SK-N-SH (cell line): ENCODE data around the gene PSMB5. TPM values are rescaled to one million over a fixed set of nuclear protein-coding genes. Genes with fewer than 3 reads are reported as not detected.

Experiments
- CTCF ChIA-PET: fragments of 300-600, 350-600 bp; formaldehyde crosslinking; extraction: SDS; loops from one replicate; lab custom pipeline; 2021; lab: Yijun Ruan, JAX
- POLR2A ChIA-PET: fragments of 350-600 bp; sonication (Branson Sonifier 250); formaldehyde crosslinking; extraction: SDS; loops from one replicate; lab custom pipeline; 2020; ENCODE audit warnings: antibody characterized with exemption, inconsistent platforms; lab: Yijun Ruan, JAX
- DNase-seq: peaks from one replicate; pipeline ENCODE4 v3.0.0; 2012
- H2AFZ ChIP-seq: fragments of 200-600 bp; sonication (generic); 2 replicates; pipeline ENCODE4 v1.8.1; 2016; ENCODE audit warnings: antibody characterized with exemption, mild to moderate bottlenecking, low read depth
- H3F3A ChIP-seq: fragments of 200-600 bp; sonication (generic); replicated peaks from 2 replicates; pipeline ENCODE3; 2016; ENCODE audit warnings: antibody characterized with exemption, mild to moderate bottlenecking; ENCODE audit not compliant: insufficient read depth
- H3K27ac ChIP-seq, 2 experiments: fragments of 200-500 bp in 1 of 2; fragments of 200-600 bp in 1 of 2; sonication (Bioruptor generic) in 1 of 2; sonication (generic), shearing (Covaris generic) in 1 of 2; 2 replicates each; pipeline versions ENCODE4 v1.5.1 to v1.6.1; 2014 to 2016; ENCODE audit warnings: low read depth in 2 of 2, inconsistent platforms in 1 of 2, low read length in 1 of 2, mild to moderate bottlenecking in 1 of 2, mixed read lengths in 1 of 2
- H3K27me3 ChIP-seq: fragments of 200-600 bp; sonication (generic), shearing (Covaris generic); 2 replicates; pipeline ENCODE4 v1.6.1; 2016; ENCODE audit warnings: mixed run types; ENCODE audit not compliant: insufficient read depth
- H3K36me3 ChIP-seq, 2 experiments: fragments of 200-500 bp in 1 of 2; fragments of 200-600 bp in 1 of 2; sonication (Bioruptor generic) in 1 of 2; sonication (generic) in 1 of 2; replicated peaks in 1 of 2; 2 replicates each; pipeline versions ENCODE3 to v1.5.1; 2014 to 2016; ENCODE audit warnings: low read length in 1 of 2, mild to moderate bottlenecking in 1 of 2; ENCODE audit not compliant: insufficient read depth in 2 of 2, control insufficient read depth in 1 of 2
- H3K4me1 ChIP-seq, 2 experiments: fragments of 200-500 bp in 1 of 2; fragments of 200-600 bp in 1 of 2; sonication (Bioruptor generic) in 1 of 2; sonication (generic), shearing (Covaris generic) in 1 of 2; 2 replicates each; pipeline versions ENCODE4 v1.5.1 to v1.6.1; 2014 to 2016; ENCODE audit warnings: low read depth in 1 of 2, low read length in 1 of 2, mixed run types in 1 of 2; ENCODE audit not compliant: insufficient read depth in 2 of 2, control insufficient read depth in 1 of 2
- H3K4me2 ChIP-seq: fragments of 200-600 bp; sonication (generic), shearing (Covaris generic); 2 replicates; pipeline ENCODE4 v1.6.1; 2017; ENCODE audit warnings: mixed run types
- H3K4me3 ChIP-seq, 2 experiments: fragments of 200-500 bp in 1 of 2; fragments of 200-600 bp in 1 of 2; sonication (Bioruptor generic) in 1 of 2; sonication (generic), shearing (Covaris generic) in 1 of 2; 2 replicates each; pipeline versions ENCODE4 v1.5.1 to v1.8.1; 2014 to 2016; ENCODE audit warnings: low read depth in 2 of 2, inconsistent platforms in 1 of 2, low read length in 1 of 2, mild to moderate bottlenecking in 1 of 2, mixed read lengths in 1 of 2, moderate library complexity in 1 of 2
- H3K79me2 ChIP-seq: fragments of 200-600 bp; sonication (generic); 2 replicates; pipeline ENCODE4 v1.8.1; 2017; ENCODE audit warnings: mild to moderate bottlenecking; ENCODE audit not compliant: insufficient read depth
- H3K9ac ChIP-seq: fragments of 200-600 bp; sonication (generic); 2 replicates; pipeline ENCODE4 v1.6.1; 2017; ENCODE audit warnings: mixed run types
- H3K9me2 ChIP-seq: fragments of 200-600 bp; sonication (generic); 2 replicates; pipeline ENCODE4 v1.6.1; 2017; ENCODE audit warnings: mixed run types
- H3K9me3 ChIP-seq: fragments of 200-600 bp; sonication (generic); 2 replicates; pipeline ENCODE4 v1.6.1; 2017; ENCODE audit warnings: mixed run types, mild to moderate bottlenecking, moderate library complexity
- H4K20me1 ChIP-seq: fragments of 200-600 bp; sonication (generic); 2 replicates; pipeline ENCODE4 v1.6.1; 2017; ENCODE audit warnings: mild to moderate bottlenecking, mixed run types; ENCODE audit not compliant: insufficient read depth
- CHD2 ChIP-seq: fragments of 150-350 bp; IDR thresholded peaks from 2 replicates; pipeline ENCODE4 v1.6.1; 2018; ENCODE audit warnings: low read length; ENCODE audit not compliant: partially characterized antibody
- CTCF ChIP-seq: fragments of 200-600 bp; sonication (generic); IDR thresholded peaks from 2 replicates; pipeline ENCODE4 v1.6.1; 2017; ENCODE audit warnings: antibody characterized with exemption, mild to moderate bottlenecking, moderate library complexity
- FOXJ3 ChIP-seq: sonication (generic); formaldehyde crosslinking; IDR thresholded peaks from 2 replicates; pipeline ENCODE4 v1.5.1; 2020; ENCODE audit warnings: mild to moderate bottlenecking, missing genetic modification reagents
- FOXM1 ChIP-seq: IDR thresholded peaks from 2 replicates; pipeline ENCODE4 v1.4.0; 2012; ENCODE audit warnings: low read depth, mild to moderate bottlenecking
- MAX ChIP-seq: IDR thresholded peaks from 2 replicates; pipeline ENCODE4 v1.4.0; 2012; ENCODE audit warnings: low read depth
- NRF1 ChIP-seq: IDR thresholded peaks from 2 replicates; pipeline ENCODE4 v1.6.1; 2012; ENCODE audit warnings: low read depth, mild to moderate bottlenecking, low read length
- RAD21 ChIP-seq: IDR thresholded peaks from 2 replicates; pipeline ENCODE4 v1.6.1; 2012; ENCODE audit warnings: mild to moderate bottlenecking, low read length
- REST ChIP-seq: IDR thresholded peaks from 2 replicates; pipeline ENCODE4 v1.6.1; 2012; ENCODE audit warnings: mild to moderate bottlenecking, low read depth, low read length, moderate library complexity
- SMC3 ChIP-seq: IDR thresholded peaks from 2 replicates; pipeline ENCODE4 v1.6.1; 2012; ENCODE audit warnings: low read depth, low read length, improper control_type of control experiment
- TAF1 ChIP-seq: IDR thresholded peaks from 2 replicates; pipeline ENCODE4 v1.6.1; 2012; ENCODE audit warnings: low read depth, mild to moderate bottlenecking, low read length, moderate library complexity, borderline replicate concordance
- TCF12 ChIP-seq: IDR thresholded peaks from 2 replicates; pipeline ENCODE4 v1.4.0; 2012
- USF2 ChIP-seq: fragments of 150-350 bp; IDR thresholded peaks from 2 replicates; pipeline ENCODE4 v1.6.1; 2017; ENCODE audit warnings: antibody characterized with exemption, low read length, low read depth, borderline replicate concordance
- ZBTB33 ChIP-seq: IDR thresholded peaks from 2 replicates; pipeline ENCODE4 v1.4.0; 2012; ENCODE audit warnings: low read depth, borderline replicate concordance
- WGBS: methylation state at CpG from one replicate; pipeline ENCODE4 v1.1.6; 2017; ENCODE audit warnings: low lambda C conversion rate; 5-methylcytosine and 5-hydroxymethylcytosine counted together
- polyA plus RNA-seq, 3 experiments: library from polyadenylated mRNA; depleted of rRNA; stranded (reverse); fragments of >200 nt; gene quantifications; 2 replicates each; pipeline ENCODE4 v1.2.3, GENCODE V29; 2012

The PSMB5 gene
- polyA plus RNA-seq, 1 of the 3 experiments (the other 2 are of a cell fraction), result 337 TPM

GRCh38 chr14:23056145-23056955, 21.6 kb upstream of the PSMB5 start:
- Histone ChIP-seq H3K9ac (peak overlapping the region; percentile 65), H2AFZ (peak overlapping the region; percentile 78; the same call in 1 of the 2 replicates), H3K9me3 (no peaks in the 10 kb centered on the region), H3K36me3 (peaks cover 20 to 29% of the 10 kb centered on the region in 2 experiments), H3K79me2 (peaks cover 12% of the 10 kb centered on the region; the same call in 1 of the 2 replicates), H3F3A (peaks cover 36% of the 10 kb centered on the region), H3K27ac (peak overlapping the region in 1 of 2 experiments; percentile 90; a peak in 2 of 4 replicates)
- POLR2A ChIA-PET, result interaction anchor here (0.9 to 3.9 kb wide), 6 partner anchors 11 to 70 kb away, joined by 3 to 33 read pairs (median 7); partner anchors contain the start of gene PSMB5
- peak; percentile 49 for TF ChIP-seq SMC3
- TF ChIP-seq REST, result no peak
- peak; percentile 37; the same call in 1 of the 2 replicates for TF ChIP-seq RAD21
- TF ChIP-seq CTCF, result peak; percentile 79
- TF ChIP-seq, all 33 proteins: peak for 3
- Histone ChIP-seq H3K9me2 (no peaks in the 10 kb centered on the region), H3K4me2 (peak overlapping the region; percentile 96), H3K4me3 (peak overlapping the region; percentile 62 to 82), H3K27me3 (no peaks in the 10 kb centered on the region), H4K20me1 (no peaks in the 10 kb centered on the region; the same call in 1 of the 2 replicates), H3K4me1 (peaks cover 14 to 26% of the 10 kb centered on the region in 2 experiments; a peak in 3 of 4 replicates)
- 4% methylated on average over 17 of the region's 17 CpGs for WGBS
- CTCF ChIA-PET, result interaction anchor here (0.6 to 33.1 kb wide), 18 partner anchors 13 to 673 kb away, joined by 3 to 1566 read pairs (median 4); partner anchors contain the start of genes AJUBA, PRMT5 and PSMB5
- DNase-seq, result peak; percentile 87

- DNase-seq, result peak; percentile 96
- H3K4me2 ChIP-seq, result peak overlapping the region; percentile 96
- H3F3A ChIP-seq, result peaks cover 34% of the 10 kb centered on the region
- H3K27me3 ChIP-seq, result no peaks in the 10 kb centered on the region
- POLR2A ChIA-PET, result interaction anchor here (0.9 to 3.9 kb wide), 7 partner anchors 10 to 73 kb away, joined by 3 to 33 read pairs (median 6); partner anchors contain the start of genes AJUBA and PSMB5
- H3K36me3 ChIP-seq, result peaks cover 14 to 25% of the 10 kb centered on the region in 2 experiments
- no peak overlapping the region for H2AFZ ChIP-seq
- no peaks in the 10 kb centered on the region for H3K9me3 ChIP-seq
- peaks cover 6% of the 10 kb centered on the region; the same call in 1 of the 2 replicates for H3K79me2 ChIP-seq
- peak overlapping the region in 1 of 2 experiments; percentile 82; a peak in 2 of 4 replicates for H3K4me3 ChIP-seq
- CTCF ChIA-PET, result interaction anchor here (0.6 to 33.1 kb wide), 19 partner anchors 9 to 672 kb away, joined by 3 to 1566 read pairs (median 4); partner anchors contain the start of genes AJUBA, PRMT5 and PSMB5
- no peak overlapping the region for H3K9ac ChIP-seq
- no peaks in the 10 kb centered on the region; the same call in 1 of the 2 replicates for H4K20me1 ChIP-seq
- peak overlapping the region in 1 of 2 experiments; percentile 90; a peak in 2 of 4 replicates for H3K27ac ChIP-seq
- no peaks in the 10 kb centered on the region for H3K9me2 ChIP-seq
- peaks cover 14 to 26% of the 10 kb centered on the region in 2 experiments; a peak in 3 of 4 replicates for H3K4me1 ChIP-seq
- WGBS, result 50% methylated on average over 1 of the region's 6 CpGs
- TF ChIP-seq TAF1, result no peak
- peak; percentile 6; the same call in 1 of the 2 replicates for TF ChIP-seq SMC3
- 0 out of 2 replicates have a peak, but pooled peaks have one; percentile 5 for TF ChIP-seq RAD21
- no peak; the same call in 1 of the 2 replicates for TF ChIP-seq FOXJ3
- TF ChIP-seq NRF1, result no peak
- no peak for TF ChIP-seq FOXM1
- TF ChIP-seq MAX, result peak; percentile 87
- peak; percentile 47; the same call in 1 of the 2 replicates for TF ChIP-seq USF2
- TF ChIP-seq CHD2, result peak; percentile 74
- no peak for TF ChIP-seq ZBTB33
- peak; percentile 46; the same call in 1 of the 2 replicates for TF ChIP-seq TCF12
These were observed 21.0 kb upstream of the PSMB5 start for GRCh38 chr14:23055621-23056144.
